GM21723 (cell line): Measurements from ENCODE around the gene PLCB2.

Source experiments
- ATAC-seq: cut with Tn5 transposase; IDR thresholded peaks from one replicate; pipeline ENCODE4 v1.9.1; 2021; ENCODE audit warnings: mild to moderate bottlenecking, moderate library complexity; ENCODE audit not compliant: unreplicated experiment

Gene PLCB2

DNA sequence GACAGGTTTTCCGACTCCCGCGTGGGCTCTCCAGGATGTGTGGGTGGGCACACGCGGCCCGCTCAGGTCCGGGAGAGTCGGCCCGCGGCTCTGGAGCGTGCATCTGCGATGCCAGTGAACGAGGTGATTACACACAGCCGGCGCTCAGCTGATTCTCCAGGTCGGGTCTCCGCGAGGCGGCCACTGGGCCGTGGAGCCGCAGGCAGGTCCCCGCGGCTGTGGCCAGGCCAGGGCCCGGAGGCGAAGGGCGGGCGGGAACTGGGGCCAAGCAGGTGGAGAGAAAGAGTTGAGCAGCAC is 55.6 kb downstream of the PLCB2 start:
- ATAC-seq, result no peak

- ATAC-seq, result no peak
These were observed 56.1 kb downstream of the PLCB2 start for GRCh38 chr15:40251486-40252140.

GRCh38 chr15:40250771-40251483 is 56.8 kb downstream of the PLCB2 start:
- no peak for ATAC-seq

DNA sequence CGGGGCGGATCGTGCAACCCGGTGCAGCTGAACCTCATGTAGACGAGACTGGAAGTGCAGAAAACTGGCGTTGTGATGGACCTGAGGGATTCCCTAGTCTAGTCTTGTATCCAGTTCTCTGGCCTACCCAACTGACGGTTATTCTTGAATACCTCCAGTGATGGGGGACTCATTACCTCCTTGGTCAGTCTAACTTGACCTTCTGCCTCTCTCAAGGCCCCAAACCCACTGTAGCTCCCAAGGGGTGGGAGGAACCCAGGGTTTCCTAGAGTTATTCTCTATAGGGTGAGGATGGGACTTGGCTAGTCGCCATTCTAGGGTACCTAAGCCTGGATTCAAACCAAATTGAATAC is 57.5 kb downstream of the PLCB2 start:
- no peak for ATAC-seq

DNA sequence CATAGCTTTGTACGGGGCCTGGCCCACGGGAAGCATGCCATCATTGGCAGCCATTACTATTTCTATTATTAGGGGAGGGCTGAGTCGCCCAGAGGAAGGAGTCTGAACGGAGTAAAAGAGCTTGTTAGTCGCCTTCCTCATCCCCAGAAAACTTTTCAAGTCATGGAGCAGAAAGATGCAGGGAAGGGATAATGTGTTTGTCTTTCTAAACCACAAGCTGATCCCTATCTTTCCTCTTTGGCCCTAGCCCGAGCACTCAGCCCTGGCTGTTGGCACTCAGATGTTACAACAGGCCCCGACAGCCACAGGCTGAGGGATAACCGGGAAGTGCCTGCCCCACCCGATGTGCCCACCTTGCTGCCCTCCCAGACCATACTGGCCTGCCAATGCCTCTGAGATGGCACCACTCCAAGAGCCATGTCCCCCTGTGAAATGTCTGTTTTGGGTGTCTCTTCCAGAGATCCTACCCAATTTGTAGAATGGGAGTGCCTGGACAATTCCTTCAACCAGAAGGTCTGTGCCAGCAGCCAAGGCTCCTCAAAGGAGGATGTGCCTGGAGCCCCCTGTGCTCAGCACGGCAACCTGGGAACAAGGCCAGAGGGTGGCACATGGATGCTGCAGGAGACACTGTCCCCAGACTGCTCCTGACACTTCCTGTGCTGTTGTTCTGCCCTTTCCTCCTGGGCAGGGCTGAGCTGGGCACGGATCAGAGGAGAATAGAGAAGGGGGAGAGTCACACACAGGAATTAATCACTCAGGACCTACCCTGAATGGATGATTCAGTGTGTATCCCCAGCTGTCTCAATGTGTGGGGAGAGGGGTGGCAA is 58.0 kb downstream of the PLCB2 start:
- no peak for ATAC-seq

DNA sequence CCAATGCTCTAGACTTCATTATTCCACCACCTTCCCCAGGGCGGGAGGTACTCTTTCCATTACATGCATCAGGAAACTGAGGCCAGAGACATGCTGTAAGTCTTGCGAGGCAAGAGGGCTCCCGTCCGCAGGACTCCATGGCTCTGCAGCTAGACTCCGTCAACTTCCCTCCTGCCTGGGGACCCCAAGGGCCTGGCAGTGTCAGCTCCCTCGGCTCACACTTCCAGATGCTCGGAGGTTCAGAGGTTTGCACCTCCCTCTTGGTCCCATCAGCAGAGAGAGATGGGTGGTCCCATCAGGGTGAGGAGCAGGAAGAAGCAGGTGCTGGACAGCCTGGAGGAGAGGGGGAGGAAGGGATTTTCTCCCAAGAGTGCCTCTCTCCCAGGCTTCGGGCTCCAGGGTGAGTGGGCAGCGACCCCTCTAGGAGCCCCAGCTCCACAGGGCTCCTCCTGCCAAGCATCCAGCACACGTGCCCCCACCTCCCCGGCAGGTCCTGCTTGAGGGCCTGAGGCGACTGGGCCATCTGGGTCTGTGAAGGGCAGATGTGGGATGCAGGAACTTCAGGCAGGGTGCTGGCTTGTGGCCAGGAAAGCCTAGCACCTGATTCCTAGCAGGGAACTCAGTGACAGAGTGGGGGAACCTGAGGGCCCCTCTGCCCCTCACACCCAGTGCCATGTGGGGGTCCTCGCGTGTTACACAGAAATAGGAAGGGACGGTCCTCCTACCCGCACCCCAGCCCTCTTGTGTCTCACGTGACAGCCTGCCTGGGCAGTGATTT is 59.5 kb downstream of the PLCB2 start:
- ATAC-seq, result no peak

GRCh38 chr15:40247406-40247971 is 60.2 kb downstream of the PLCB2 start:
- ATAC-seq, result no peak

DNA sequence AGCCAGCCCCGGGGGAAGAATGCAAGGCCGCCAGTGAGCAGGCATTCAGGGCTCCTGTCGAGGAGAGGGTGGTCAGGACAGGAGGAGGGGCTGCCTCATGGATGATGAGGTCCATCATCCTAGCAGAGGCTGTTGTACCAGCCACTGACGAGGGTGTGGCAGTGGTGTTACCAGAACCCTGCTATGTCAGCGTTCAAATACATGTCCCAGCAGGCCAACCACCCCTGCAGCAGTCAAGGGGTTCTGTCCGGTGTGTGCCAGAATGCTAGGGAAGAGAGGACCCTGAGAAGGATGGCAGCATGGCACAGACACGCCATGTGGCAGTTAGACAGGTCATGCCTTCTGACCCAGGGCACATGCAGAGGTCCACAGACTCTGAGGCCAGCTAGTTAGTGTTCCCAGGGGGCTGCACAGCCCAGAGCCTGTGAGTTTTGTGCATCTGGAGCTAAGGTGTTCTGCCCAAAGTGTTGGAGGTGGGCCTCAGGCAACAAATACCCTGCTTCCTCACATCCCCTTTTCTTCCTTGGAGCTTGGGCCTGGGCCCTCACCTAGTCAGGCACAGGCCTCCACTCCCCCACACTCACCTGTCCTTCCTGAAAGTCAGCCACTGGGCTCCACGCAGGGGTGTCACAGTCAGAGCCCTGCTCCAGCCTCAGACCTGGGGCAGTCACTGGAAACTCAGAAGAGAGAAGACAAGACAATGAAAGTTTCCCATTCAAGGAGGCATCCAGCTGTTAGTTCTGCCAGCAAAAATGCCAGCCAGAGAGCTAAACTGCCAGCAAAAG is 61.0 kb downstream of the PLCB2 start:
- no peak for ATAC-seq

- ATAC-seq, result no peak
These were observed 61.9 kb downstream of the PLCB2 start for GRCh38 chr15:40245666-40246450.

GRCh38 chr15:40244961-40245523 is 62.7 kb downstream of the PLCB2 start:
- no peak for ATAC-seq

DNA sequence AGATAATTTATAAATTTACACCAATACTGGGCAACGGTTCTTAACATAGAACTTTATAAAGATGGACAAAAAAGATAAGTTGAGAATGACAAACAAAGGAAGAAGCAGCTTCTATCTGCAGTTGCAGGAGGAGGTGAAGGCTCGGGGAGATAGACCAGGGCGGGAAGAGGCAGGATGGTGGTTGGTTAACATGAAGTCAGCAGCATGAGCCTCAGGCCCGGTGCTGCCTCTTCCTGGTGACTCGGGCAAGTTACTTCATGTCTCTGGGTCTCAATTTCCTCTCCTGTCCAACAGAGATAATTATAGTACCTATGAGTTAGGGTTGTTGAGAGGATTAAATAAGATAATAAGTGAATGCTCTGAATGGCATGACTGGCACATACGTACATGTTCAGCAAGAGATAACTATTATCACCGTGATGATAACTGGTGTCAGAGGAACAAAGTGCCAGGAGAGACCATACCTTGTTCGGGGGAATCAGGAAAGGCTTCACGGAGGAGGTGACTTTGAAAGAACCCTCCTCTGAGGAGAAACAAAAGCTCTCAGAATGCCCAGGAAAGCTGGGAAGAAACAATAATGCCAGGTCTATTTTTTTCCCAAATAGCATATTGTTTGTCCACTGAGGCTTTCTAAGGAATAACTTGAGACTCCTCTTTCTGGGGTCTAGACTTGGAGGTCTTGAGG is 64.5 kb downstream of the PLCB2 start:
- ATAC-seq, result no peak

DNA sequence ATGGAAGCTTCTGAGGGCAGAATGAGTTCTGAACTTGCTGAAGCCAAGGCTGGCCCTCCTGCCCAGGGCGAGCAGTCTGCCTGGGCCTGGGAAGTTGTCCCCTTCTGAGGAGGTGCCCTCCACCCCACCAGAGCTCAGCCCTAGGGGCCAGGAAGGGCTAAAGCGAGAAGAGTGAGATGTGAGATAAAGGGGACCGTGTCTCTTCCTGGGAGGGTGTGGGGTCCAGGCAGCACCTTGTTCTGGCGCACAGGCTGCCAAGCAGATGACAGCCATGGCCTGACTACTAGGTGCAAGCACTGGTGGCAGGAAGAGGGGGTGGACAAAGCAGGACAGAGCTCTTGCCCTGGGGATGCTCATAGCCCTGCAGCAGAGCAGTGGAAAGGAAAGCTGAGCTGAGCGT is 65.1 kb downstream of the PLCB2 start:
- ATAC-seq, result no peak

DNA sequence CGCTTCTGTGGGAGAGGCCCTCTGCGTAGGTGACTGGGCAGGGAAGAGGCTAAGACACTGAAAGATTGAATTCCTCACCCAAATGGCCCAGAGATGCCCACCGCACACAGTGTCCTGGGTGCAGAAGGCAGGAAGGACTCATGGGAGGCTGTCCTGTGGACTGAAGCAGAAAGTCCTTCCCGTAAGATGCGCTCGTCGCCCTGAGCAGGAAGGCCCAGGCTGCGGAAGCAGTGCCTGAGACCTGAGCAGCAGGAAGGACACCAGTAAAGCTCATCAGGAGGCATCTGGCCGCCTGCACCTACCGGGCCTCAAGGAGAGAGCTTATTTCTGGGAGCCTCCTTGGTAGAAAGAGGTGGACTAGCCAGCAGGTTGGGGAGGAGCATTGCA is 65.5 kb downstream of the PLCB2 start:
- no peak for ATAC-seq

DNA sequence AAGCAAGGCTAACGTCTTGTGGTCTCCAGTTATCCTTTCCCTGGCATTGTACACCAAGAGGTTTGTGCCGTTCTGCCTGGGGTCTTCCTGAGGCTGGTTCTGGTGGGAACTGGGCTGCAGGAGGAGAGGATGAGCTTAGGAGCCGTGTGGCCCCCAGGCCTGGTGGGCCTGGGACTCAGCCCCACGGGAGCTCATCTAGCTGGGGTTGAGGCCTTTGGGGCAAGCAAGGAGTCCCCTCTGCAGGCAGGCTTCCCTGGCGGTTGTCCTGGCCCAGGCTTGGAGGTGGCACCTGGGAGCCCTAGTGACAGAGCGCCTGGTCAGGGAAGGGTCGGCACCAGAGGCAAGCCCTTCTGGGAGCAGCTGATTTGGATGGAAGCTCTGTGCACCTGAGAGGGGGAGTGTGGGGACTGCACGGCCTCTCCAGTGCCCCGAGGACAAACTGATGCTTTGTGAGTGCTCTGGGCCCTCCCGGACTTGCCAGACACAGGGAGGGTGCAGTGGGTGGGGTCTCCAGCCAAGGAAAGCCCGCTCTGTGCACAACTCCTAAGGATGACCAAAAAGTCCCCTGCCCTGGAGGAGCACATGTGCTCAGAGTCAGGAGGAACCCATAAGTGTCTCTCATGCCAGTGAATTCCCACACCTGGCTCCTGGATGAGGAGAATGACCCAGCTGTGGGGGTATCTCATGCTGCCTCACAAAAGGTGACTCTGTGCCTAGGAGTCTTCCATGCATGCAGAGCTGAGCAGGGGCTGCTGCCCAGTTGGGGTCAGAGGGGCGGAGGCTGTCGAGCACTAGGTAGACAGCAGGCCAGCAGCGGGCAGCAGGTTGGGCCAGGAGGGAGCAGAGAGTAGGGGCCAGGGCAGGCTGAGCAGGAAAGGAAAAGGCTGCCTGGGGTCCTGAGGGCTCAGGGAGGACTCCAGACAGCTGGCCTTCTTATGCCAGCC is 66.2 kb downstream of the PLCB2 start:
- ATAC-seq, result no peak

GRCh38 chr15:40240619-40241221 is 67.0 kb downstream of the PLCB2 start:
- ATAC-seq, result no peak

DNA sequence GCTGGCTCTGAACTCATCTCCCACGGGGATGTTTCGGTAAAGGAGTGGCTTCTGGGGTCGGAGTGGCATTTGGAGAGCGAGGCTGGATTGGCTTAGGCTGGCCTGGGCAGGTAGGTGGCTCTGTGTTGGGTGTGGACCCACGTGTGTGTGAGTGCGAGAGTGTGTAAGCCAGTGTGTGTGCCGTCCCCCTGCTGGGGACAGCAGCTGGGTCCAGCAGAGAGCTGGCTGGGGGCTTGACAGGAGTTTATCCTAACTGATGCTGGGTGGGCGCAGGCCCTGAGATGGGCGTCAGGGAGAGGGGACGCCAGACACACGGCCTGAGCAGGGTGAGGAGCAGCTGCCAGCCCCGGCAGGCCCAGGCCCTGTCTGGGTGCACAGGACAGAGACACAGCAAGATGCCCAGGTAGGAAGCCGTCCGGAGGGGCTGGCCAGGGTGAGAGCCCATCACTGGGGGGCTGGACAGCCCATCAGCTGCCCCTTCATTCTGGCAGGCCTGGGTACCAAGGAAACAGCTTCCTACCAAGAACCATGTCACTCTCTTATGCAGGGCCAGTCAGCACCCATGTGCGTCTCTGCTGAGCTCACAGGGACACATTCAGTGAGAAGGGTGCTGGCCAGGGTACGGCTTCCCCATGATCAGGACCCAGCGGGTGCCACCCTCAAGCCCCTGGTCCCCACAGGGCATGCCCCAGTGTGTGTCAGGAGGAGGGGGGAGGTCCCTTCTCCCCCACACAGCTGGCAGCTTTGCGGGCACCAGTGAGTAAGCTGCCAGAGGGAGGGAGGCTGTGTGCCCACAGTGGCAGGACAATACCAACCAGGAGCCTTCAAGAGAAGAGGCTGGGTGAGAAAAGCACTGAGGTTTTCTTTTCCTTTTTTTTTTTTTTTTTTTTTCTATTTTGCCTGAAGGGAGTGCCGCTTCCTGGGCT is 67.8 kb downstream of the PLCB2 start:
- ATAC-seq, result no peak
